Keratinocyte (primary cell): ENCODE measurements around the gene DCUN1D4. TPM values are rescaled to one million over a fixed set of nuclear protein-coding genes. Genes with fewer than 3 reads are reported as not detected.

Experiments
- DNase-seq: peaks from one replicate; pipeline ENCODE4 v3.0.0-alpha.2; 2011; ENCODE audit warnings: low read depth, missing footprints, low spot score
- FAIRE-seq: peaks from 2 replicates; lab custom pipeline; 2011; peaks lifted over from hg19 to GRCh38; lab: Jason Lieb, UNC
- H2AFZ ChIP-seq: 2 replicates; pipeline ENCODE4 v1.6.0; 2012; ENCODE audit warnings: low read length, control low read depth, inconsistent platforms; ENCODE audit not compliant: control insufficient read depth
- H3K27ac ChIP-seq: 2 replicates; pipeline ENCODE4 v1.5.1; 2011; ENCODE audit warnings: low read length; ENCODE audit not compliant: control insufficient read depth, insufficient read depth
- H3K27me3 ChIP-seq: 3 replicates; pipeline ENCODE4 v1.6.0; 2011; ENCODE audit warnings: low read length; ENCODE audit not compliant: control insufficient read depth, insufficient read depth; ENCODE audit errors: extremely low read depth
- H3K36me3 ChIP-seq, 2 experiments: 2 replicates in 1 of 2; 3 replicates in 1 of 2; pipeline ENCODE4 v1.5.1; 2011; ENCODE audit warnings: low read length in 2 of 2, mild to moderate bottlenecking in 1 of 2; ENCODE audit not compliant: control insufficient read depth in 2 of 2, insufficient read depth in 2 of 2; ENCODE audit errors: extremely low read depth in 1 of 2
- H3K4me1 ChIP-seq: 3 replicates; pipeline ENCODE4 v1.5.1; 2011; ENCODE audit warnings: low read length; ENCODE audit not compliant: control insufficient read depth, insufficient read depth; ENCODE audit errors: extremely low read depth
- H3K4me2 ChIP-seq: 3 replicates; pipeline ENCODE4 v1.6.0; 2011; ENCODE audit warnings: low read depth, low read length; ENCODE audit not compliant: control insufficient read depth, insufficient read depth; ENCODE audit errors: extremely low read depth
- H3K4me3 ChIP-seq, 3 experiments: fragments of 200-600 bp in 1 of 3; sonication (generic) in 1 of 3; 2 replicates in 2 of 3; 3 replicates in 1 of 3; pipeline ENCODE4 v1.5.1; 2011 to 2016; ENCODE audit warnings: low read length in 3 of 3, mild to moderate bottlenecking in 3 of 3, control low read depth in 2 of 3, inconsistent platforms in 1 of 3, low read depth in 1 of 3, mixed read lengths in 1 of 3, mixed run types in 1 of 3, moderate library complexity in 1 of 3; ENCODE audit not compliant: control insufficient read depth in 2 of 3, insufficient read depth in 2 of 3; ENCODE audit errors: extremely low read depth in 1 of 3
- H3K79me2 ChIP-seq: 2 replicates; pipeline ENCODE4 v1.6.0; 2012; ENCODE audit warnings: low read length; ENCODE audit not compliant: control insufficient read depth, insufficient read depth
- H3K9ac ChIP-seq: 3 replicates; pipeline ENCODE4 v1.6.0; 2011; ENCODE audit warnings: low read length; ENCODE audit not compliant: control insufficient read depth, insufficient read depth; ENCODE audit errors: extremely low read depth
- H3K9me1 ChIP-seq: 3 replicates; pipeline ENCODE4 v1.6.0; 2011; ENCODE audit warnings: low read length; ENCODE audit not compliant: control insufficient read depth, insufficient read depth; ENCODE audit errors: extremely low read depth
- H3K9me3 ChIP-seq: 2 replicates; pipeline ENCODE4 v1.5.1; 2012; ENCODE audit warnings: low read depth, low read length; ENCODE audit not compliant: control insufficient read depth
- H4K20me1 ChIP-seq: 3 replicates; pipeline ENCODE4 v1.6.0; 2011; ENCODE audit warnings: low read length; ENCODE audit not compliant: control insufficient read depth, insufficient read depth; ENCODE audit errors: extremely low read depth
- CTCF ChIP-seq, 3 experiments: IDR thresholded peaks in 1 of 3; conservative IDR thresholded peaks in 1 of 3; optimal IDR thresholded peaks in 1 of 3; 2 replicates in 2 of 3; 3 replicates in 1 of 3; pipeline versions ENCODE3 to v1.5.1; 2011; ENCODE audit warnings: low read length in 3 of 3, mild to moderate bottlenecking in 3 of 3, moderate library complexity in 2 of 3, control low read depth in 1 of 3, inconsistent platforms in 1 of 3; ENCODE audit not compliant: insufficient read depth in 2 of 3; ENCODE audit errors: extremely low read depth in 1 of 3
- EZH2 ChIP-seq: IDR thresholded peaks from one replicate; pipeline ENCODE4 v1.6.1; 2012; ENCODE audit warnings: inconsistent platforms, mild to moderate bottlenecking, low read length, moderate library complexity
- dilution Hi-C: fragments of 300-500 bp; cut with MboI; formaldehyde crosslinking; loops from one replicate; pipeline ENCODE4 v1.7.0; 2020; ENCODE audit warnings: low sequenced_read_pairs; ENCODE audit not compliant: extremely low pct_ligation_motif_present
- polyA plus RNA-seq, 5 experiments: library from polyadenylated mRNA; depleted of rRNA in 3 of 5; stranded (reverse) in 3 of 5; stranded (forward) in 1 of 5; unstranded in 1 of 5; fragments of >200 nt; gene quantifications; 1 replicate in 1 of 5; 2 replicates in 3 of 5; 3 replicates in 1 of 5; pipeline versions ENCODE4 v1.2.1 to v1.2.3, GENCODE V29; 2011 to 2012; ENCODE audit warnings: missing spikeins in 2 of 5, low read depth in 1 of 5, low replicate concordance in 1 of 5

Gene DCUN1D4
- polyA plus RNA-seq, 1 donor (not counting 4 experiments of a cell fraction or from before 2014, with no cell fraction given), result 59.9 TPM

GRCh38 chr4:51880016-51880915 lies 37.3 kb downstream of the DCUN1D4 start:
- no peak overlapping the region for H3K27ac ChIP-seq

GRCh38 chr4:51884055-51884454 lies 41.1 kb downstream of the DCUN1D4 start:
- H3K4me1 ChIP-seq, result no peaks in the 10 kb centered on the region
- H4K20me1 ChIP-seq, result no peaks in the 10 kb centered on the region
- peaks cover 8 to 11% of the 10 kb centered on the region in 2 experiments for H3K36me3 ChIP-seq
- no peaks in the 10 kb centered on the region for H3K79me2 ChIP-seq
- dilution Hi-C loops, result no loop called here
- TF ChIP-seq CTCF (optimal IDR thresholded peaks at IDR 0.05 in 1 of 3, IDR thresholded peaks at IDR 0.05 in 1 of 3, conservative IDR thresholded peaks at IDR 0.05 in 1 of 3; ENCODE audit: extremely low read depth in 1 of 3, insufficient read depth in 2 of 3, low read length in 3 of 3), result no peak
- TF ChIP-seq EZH2, result no peak
- H3K27me3 ChIP-seq, result no peaks in the 10 kb centered on the region
- no peak overlapping the region for H3K27ac ChIP-seq
- H3K9me1 ChIP-seq, result no peaks in the 10 kb centered on the region
- H3K4me3 ChIP-seq, result no peak overlapping the region
- H3K4me2 ChIP-seq, result no peak overlapping the region
- no peak overlapping the region for H3K9ac ChIP-seq
- no peaks in the 10 kb centered on the region for H3K9me3 ChIP-seq
- FAIRE-seq, result no peak
- DNase-seq, result no peak
- H2AFZ ChIP-seq, result no peak overlapping the region

More at GRCh38 chr4:51880016-51880915, 37.3 kb downstream of the DCUN1D4 start:
- no peaks in the 10 kb centered on the region for H3K27me3 ChIP-seq
- no peak overlapping the region for H2AFZ ChIP-seq
- TF ChIP-seq EZH2, result no peak
- TF ChIP-seq CTCF (optimal IDR thresholded peaks at IDR 0.05 in 1 of 3, IDR thresholded peaks at IDR 0.05 in 1 of 3, conservative IDR thresholded peaks at IDR 0.05 in 1 of 3; ENCODE audit: extremely low read depth in 1 of 3, insufficient read depth in 2 of 3, low read length in 3 of 3), result no peak
- dilution Hi-C loops, result no loop called here
- no peak overlapping the region for H3K9ac ChIP-seq
- H3K36me3 ChIP-seq, result peaks cover 5 to 9% of the 10 kb centered on the region in 2 experiments
- no peaks in the 10 kb centered on the region for H3K9me1 ChIP-seq
- H4K20me1 ChIP-seq, result no peaks in the 10 kb centered on the region
- no peak overlapping the region for H3K4me3 ChIP-seq
- no peaks in the 10 kb centered on the region for H3K79me2 ChIP-seq
- FAIRE-seq (no peak), DNase-seq (no peak)
- H3K4me1 ChIP-seq, result no peaks in the 10 kb centered on the region
- H3K9me3 ChIP-seq, result no peaks in the 10 kb centered on the region
- H3K4me2 ChIP-seq, result no peak overlapping the region
